CD4-positive, alpha-beta T cell treated with Interleukin-10 for 1 hour (primary cell): ENCODE results near the gene GFPT1.
"Not testable (repeated sequence)": the region's sequence is repeated elsewhere in the genome, so short reads cannot be mapped to it uniquely, and the experiment has no call there.

Experiments
- DNase-seq: peaks from one replicate; pipeline ENCODE4 v3.0.0-alpha.2; 2020

The GFPT1 gene

DNA sequence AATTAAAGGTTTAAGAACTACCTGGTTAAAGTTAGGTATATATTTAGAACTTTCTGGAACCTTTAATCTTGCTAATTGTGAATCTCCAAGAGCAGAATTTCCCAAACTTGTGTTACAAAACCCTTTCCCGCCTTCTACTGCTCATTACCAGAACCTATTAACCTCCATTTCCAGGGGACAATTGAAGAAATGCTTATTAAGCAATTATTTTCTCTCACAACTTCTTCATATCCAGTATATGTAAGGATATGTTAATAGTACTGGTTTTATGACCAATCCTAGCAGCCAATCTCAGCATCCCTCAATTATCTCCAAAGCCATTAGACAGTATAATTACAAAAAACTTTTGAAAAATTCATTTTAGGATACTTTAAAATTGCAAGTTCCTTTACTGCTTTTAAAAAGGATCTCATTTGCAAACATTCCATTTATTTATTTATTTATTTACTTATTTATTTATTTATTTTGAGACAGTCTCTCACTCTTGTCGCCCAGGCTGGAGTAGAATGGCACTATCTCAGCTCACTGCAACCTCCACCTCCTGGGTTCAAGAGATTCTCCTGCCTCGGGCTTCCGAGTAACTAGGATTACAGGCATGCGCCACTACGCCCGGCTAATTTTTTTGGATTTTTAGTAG lies 3.7 kb downstream of the GFPT1 start:
- DNase-seq = no peak

GRCh38 chr2:69382547-69382946 lies 4.5 kb downstream of the GFPT1 start:
- no peak for DNase-seq

- no peak for DNase-seq
Observed at GRCh38 chr2:69381337-69381737, 5.7 kb downstream of the GFPT1 start.

GRCh38 chr2:69380072-69380917 lies 6.7 kb downstream of the GFPT1 start:
- no peak for DNase-seq

GRCh38 chr2:69376403-69376802 lies 10.6 kb downstream of the GFPT1 start:
- no peak for DNase-seq

DNA sequence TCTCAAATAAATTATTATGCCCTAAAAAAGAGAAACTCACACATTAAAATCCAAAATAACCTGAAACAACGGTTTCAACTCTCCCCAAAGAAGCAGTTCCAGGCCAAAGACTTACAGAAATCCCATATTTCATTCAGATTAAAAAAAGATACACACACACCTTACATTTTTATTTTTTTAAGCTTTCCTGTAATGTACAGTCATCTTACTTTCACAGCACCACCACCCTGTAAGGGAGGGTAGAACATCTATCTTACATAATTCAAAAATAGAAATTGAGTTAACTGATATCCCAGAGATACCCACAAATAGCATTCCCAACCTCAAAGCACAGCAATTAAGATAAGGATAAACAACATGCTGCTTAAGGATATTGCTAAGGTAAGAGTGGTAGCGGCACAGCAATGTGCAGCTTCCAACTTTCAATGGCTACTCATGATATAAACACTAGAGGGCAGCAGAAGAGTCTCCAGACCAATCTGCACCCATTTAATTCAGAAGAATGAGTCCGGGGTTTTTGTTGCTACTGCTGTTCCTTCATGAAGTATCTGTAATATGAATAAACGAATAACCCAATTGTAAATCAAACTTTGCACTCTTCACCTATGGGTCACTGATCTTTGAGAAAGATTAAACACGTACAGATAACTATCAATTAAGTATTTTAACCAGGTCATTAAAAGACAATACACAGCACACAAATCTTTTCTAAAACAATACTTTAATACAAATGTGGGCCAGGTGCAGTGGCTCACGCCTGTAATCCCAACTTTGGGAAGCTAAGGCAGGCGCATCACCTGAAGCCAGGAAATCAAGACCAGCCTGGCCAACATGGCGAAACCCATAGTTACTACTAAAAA lies 11.3 kb downstream of the GFPT1 start:
- peak; percentile 58 for DNase-seq

GRCh38 chr2:69372767-69373166 lies 14.3 kb downstream of the GFPT1 start:
- no peak for DNase-seq

- no peak for DNase-seq
Observed at GRCh38 chr2:69369802-69370201, 17.2 kb downstream of the GFPT1 start.

GRCh38 chr2:69368588-69368987 lies 18.4 kb downstream of the GFPT1 start:
- no peak for DNase-seq

GRCh38 chr2:69359371-69359770 lies 27.7 kb downstream of the GFPT1 start:
- DNase-seq = no peak

DNA sequence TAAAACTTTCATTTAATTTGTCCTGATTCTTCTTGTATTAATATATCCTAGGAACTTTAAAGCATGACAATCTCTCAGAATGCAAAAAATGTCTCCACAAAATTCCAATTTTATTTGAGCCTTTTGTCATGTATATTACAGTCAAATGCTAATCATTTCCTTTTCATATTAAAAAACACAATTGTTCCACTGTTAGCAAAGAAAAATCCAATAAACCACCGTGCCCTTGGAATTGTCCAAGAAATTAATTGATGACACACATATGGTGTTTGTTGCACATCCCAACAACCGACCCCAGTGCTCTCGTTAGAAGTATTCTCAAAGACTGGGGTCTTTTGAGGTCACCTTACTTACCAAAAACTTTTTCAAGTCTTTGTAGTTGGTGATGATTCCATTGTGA lies 28.1 kb downstream of the GFPT1 start:
- no peak for DNase-seq

GRCh38 chr2:69356471-69356870 lies 30.6 kb downstream of the GFPT1 start:
- no peak for DNase-seq

DNA sequence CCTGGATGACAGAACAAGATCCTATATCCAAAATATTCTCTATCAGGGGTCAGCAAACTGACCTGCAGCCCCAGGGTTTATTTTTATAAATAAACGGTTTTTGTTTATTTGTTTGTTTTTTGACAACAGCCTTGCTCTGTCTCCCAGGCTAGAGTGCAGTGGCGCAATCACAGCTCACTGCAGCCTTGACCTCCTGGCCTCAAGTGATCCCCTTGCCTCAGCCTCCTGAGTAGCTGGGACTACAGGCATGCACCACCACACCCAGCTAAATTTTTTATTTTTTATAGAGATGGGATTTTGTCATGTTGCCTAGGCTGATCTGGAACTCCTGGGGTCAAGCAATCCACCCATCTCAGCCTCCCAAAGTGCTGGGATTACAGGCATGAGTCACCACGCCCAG lies 32.1 kb downstream of the GFPT1 start:
- not testable (repeated sequence) for DNase-seq

DNA sequence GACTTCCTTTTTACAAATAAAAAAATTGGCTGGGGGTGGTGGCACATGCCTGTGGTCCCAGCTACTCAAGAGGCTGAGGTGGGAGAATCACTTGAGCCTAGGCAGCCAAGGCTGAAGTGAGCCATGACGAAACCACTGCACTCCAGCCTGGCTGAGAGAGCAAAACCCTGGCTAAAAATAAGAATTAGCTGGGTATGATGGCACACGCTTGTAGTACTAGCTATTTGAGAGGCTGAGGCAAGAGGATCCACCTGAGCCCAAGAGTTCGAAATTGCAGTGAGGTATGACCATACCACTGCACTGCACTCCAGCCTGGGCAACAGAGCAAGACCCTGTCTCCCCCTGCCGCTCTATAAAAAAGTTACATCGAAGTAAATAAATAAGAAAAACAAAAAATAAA lies 33.7 kb downstream of the GFPT1 start:
- no peak for DNase-seq

DNA sequence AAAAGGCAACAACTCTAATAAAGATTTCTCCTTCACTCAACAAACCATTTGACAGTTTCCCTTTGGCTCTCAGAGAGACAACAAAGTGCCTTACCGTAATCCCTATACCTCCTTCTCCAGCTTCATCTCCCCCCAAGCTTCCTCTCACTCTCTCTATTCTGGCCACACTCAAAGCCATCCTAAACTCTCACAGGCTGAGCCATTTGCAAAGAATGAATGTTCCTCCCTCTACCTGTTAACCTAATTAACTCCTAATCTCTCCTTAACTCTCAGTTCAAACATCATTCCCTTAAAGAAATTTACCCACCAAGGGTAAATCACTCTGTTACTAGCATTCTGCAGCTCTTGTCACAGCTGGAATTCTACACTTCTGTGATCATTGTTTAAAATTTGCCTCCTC lies 38.2 kb downstream of the GFPT1 start:
- no peak for DNase-seq

GRCh38 chr2:69345434-69345833 lies 41.6 kb downstream of the GFPT1 start:
- no peak for DNase-seq

DNA sequence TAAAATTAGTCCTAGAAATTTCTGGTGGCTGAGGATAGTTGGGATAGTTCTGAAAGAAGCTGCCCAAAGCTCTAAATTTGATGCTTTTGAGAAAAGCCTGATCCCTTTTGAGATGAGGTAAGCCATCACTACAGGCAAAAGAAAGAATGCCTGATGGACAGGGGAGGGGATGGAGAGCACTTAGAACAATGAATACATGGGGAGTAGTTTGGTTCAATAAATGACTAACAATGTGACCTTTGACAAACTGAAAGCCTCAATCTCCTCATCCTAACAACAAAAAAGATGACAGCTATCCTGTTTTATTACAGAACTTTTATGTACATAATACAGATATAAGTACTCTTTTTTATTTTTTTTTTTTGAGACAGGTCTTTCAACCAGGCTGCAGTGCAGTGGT lies 42.7 kb downstream of the GFPT1 start:
- DNase-seq = no peak

GRCh38 chr2:69340101-69340775 lies 46.8 kb downstream of the GFPT1 start:
- no peak for DNase-seq

- no peak for DNase-seq
Observed at GRCh38 chr2:69335311-69335710, 51.7 kb downstream of the GFPT1 start.

GRCh38 chr2:69333352-69333751 lies 53.7 kb downstream of the GFPT1 start:
- no peak for DNase-seq

DNA sequence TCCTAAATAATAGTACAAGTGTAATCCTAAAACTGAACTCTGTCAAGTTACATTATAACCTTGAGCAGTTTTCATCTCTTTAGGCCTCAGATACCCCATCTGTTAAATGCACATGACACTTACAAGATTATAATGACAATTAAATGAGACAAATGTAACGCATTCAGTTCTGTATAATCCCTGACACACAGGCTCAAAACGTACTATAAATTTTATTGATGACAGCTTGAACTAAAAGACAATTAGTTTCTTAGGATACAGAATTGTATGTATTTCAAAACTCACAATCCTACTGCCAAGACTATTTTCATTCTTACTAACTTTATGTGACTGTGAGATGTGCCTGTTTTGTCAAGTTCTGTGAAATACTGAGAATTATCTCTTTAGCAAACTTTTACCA lies 56.2 kb downstream of the GFPT1 start:
- no peak for DNase-seq

DNA sequence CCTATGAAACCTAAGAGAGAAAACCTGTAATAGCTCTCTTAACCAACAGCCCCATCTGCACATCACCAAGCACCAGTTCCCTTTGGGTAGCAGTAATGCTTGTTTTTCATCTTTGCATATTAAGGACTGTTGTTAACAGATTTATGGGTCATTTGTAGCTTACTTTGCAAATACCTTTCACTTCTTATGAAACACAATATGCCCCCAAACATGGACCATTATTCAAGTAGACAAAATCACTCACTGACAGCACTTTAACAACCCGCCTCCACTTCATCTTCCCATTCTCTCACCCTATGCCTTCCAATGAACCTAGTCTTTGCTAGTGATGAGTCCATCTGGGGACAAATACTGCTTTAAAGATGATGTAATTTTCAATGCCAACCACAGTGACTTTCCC lies 64.4 kb downstream of the GFPT1 start:
- no peak for DNase-seq

GRCh38 chr2:69316550-69316949 lies 70.5 kb downstream of the GFPT1 start:
- no peak for DNase-seq
